Uterus (tissue), 2 donors: ENCODE measurements around the gene COPA.

ENCODE experiments used
- POLR2A ChIP-seq, 2 donors: fragments of 450-650 bp; IDR thresholded peaks; one replicate each; pipeline ENCODE4 v1.6.1; 2016; ENCODE audit warnings: antibody characterized with exemption in 2 of 2, mild to moderate bottlenecking in 1 of 2, moderate library complexity in 1 of 2
- TF ChIP-seq, protein P1 (sequence below), 4 experiments: fragments of 200-600 bp in 2 of 4; fragments of 450-650 bp in 2 of 4; sonication (generic) in 2 of 4; IDR thresholded peaks; one replicate each; pipeline ENCODE4 v1.5.1; 2016 to 2019; ENCODE audit warnings: antibody characterized with exemption in 4 of 4, mild to moderate bottlenecking in 2 of 4, moderate library complexity in 1 of 4

DNA sequence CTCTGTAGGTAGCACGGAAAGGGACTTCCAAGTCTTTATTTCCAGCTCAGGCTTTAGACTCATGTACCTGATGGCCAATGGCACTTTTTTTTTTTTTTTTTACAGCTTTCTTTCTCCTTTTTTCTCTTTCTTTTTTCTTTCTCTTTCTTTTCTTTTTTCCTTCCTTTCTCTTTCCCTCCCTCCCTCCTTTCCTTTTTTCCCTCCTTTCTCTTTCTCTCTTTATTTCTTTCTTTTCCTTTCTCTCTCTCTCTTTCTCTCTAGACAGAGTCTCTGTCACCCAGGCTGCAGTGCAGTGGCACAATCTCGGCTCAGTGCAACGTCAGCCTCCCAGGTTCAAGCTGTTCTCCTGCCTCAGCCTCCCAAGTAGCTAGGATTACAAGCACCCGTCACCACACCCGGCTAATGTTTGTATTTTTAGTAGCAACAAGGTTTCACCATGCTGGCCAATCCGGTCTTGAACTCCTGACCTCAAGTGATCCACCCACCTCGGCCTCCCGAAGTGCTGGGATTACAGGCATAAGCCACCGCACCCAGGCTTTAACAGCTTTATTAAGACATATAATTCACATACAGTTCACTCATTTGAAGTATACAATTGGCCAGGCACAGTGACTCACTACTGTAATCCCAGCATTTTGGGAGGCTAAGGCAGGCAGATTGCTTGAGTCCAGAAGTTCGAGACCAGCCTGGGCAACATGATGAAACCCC is 75.6 kb downstream of the COPA start:
- no peak for TF ChIP-seq POLR2A (IDR thresholded peaks at IDR 0.05)
- TF ChIP-seq, protein P1, sequence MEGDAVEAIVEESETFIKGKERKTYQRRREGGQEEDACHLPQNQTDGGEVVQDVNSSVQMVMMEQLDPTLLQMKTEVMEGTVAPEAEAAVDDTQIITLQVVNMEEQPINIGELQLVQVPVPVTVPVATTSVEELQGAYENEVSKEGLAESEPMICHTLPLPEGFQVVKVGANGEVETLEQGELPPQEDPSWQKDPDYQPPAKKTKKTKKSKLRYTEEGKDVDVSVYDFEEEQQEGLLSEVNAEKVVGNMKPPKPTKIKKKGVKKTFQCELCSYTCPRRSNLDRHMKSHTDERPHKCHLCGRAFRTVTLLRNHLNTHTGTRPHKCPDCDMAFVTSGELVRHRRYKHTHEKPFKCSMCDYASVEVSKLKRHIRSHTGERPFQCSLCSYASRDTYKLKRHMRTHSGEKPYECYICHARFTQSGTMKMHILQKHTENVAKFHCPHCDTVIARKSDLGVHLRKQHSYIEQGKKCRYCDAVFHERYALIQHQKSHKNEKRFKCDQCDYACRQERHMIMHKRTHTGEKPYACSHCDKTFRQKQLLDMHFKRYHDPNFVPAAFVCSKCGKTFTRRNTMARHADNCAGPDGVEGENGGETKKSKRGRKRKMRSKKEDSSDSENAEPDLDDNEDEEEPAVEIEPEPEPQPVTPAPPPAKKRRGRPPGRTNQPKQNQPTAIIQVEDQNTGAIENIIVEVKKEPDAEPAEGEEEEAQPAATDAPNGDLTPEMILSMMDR (IDR thresholded peaks at IDR 0.05): no peak
